ENCODE data around the gene SERTM2.

Gene SERTM2

DNA sequence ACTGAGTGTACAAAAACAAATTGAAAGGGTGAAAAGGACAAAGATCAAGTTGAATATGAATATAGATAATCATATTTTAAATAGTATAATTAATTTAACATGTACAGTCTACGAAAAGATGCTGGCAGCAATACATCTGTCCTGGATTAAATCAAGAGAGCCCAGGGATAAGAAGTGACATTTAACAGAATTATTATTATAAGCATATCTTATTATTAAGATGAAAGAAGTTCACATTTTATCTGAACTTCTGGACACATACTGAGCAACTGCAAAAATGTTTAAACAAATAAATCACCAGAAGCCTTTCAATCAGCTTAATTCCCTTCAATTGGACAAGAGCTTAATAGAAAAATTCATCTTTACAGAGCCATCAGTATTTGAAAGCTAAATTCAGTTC is 50.4 kb downstream of the SERTM2 start:
- DNase-seq: no peak

DNA sequence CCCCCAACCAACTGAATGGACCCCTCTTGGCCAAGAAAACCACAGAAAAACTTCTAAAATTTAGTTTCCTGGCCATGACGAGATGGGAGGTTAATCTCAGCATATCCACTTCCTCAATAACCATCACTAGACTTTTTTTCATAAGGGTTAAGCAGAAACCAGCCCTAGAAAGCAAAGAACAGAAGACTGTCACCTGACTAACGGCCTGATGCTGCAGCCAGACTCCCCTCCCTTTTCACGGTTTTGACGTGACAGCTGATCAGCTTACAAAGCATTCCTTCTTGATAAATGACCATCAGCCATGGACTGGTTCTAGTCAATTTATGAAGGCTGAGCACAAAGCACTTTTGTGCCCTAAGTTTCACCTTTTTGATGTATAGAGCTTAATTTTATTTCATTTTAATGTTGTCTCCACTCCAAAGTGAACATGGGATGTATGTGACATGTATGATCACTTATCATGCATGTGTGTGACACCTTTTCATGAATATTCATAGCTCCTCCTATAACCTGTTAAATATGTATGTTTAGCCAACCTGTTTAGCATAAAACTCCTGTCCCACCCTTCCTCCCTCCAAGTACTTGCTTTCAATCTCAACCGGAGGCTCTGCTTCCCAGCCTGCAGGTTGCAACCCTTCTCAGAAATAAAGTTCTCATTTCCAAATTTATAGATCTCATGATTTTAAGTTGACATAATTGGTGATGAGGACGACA is 56.3 kb downstream of the SERTM2 start:
- no peak for DNase-seq

DNA sequence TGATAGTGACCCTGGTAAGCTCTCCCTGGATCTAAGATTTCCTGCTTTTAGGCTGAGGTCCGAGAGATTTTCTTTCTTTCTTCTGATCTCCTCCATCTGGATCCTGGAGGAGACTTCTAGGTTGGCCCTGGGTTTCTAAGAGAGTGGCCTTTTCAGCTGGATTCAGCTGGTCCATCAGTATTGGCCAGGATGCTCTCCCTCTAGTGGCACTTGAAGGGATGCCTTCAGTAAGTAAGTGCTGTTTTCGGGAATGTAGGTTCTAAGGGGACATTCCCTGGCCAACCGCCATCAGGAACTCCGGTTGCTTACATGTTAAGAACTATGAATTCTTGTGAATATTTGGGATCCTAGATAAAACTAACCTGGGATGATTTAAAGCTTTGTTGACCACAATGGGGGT is 56.9 kb downstream of the SERTM2 start:
- DNase-seq: no peak

GRCh38 chrX:111568817-111569216 is 57.4 kb downstream of the SERTM2 start:
- DNase-seq: no peak
